DLD1 (cell line): ENCODE data around the gene PADI3.

Source experiments
- in situ Hi-C: cut with HindIII; loops from 2 replicates; pipeline ENCODE4 v1.10.0; 2017; ENCODE audit warnings: low sequenced_read_pairs

PADI3 gene

DNA sequence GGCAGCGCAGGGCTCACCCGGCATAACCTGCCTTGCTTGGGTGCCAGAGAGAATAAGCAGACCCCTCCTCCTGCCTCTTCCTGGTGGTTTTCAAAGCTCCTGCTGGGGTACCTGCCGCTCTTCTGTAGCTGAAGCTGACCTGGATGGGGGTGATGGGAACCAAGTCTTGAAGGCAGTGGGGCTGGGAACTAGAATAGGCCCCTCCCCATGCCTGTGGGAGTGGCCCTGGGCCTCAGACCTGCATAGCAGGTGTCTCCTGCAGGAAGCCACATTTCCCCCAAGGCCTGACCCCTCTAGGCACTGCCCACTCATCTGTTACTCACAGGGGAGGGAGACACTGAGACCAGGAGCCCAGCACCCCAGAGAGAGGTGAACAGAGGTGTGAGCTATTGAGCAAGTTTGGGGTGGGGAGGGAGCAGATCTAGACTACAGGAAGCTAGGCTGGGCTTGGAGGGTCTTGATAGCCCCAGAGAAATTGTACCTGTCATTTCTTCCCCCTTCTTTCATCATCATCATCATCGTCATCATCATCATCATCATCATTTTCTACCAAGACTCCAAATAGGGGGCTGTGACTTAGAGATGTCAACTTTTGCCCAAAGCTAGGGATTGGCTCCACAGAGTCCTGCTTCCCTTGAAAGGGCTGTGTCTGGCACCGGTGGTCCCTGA is 33.9 kb upstream of the PADI3 start:
- in situ Hi-C loops, result no loop called here

DNA sequence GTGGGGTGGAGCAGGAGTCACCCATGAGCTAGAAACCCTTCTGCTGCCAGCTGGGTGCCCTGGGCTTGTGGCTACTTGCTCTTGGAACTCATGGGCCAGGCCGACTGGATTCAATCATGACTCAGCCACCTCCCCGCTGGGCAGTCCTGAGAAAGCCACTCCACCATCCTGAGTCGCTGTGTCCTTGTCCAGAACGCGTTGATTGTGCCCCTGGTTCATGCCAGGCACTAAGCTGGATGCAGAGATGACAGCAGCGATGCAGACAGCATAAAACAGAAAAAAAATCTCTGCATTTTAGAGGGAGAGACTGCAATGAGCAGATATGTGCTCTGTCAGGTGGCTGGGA is 33.4 kb upstream of the PADI3 start:
- in situ Hi-C loops, result no loop called here

DNA sequence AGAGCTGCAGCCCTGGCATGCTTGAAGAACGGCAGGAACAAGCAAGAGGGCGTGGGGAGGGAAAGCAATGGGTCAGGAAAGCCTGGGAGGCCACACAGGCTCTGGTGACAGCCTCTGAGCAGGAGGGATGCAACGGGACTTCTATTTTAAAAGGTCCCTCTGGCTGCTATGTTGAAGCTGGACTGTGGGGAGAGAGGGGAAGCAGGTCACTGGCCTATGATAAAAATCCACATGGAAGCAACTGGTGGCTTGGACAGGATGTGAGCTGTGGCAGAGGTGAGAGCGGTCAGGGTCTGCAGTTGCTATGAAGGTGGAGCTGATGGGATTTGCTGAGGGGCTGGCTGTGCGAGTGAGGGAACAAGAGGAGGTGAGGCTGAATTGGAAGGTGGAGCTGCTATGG is 32.8 kb upstream of the PADI3 start:
- in situ Hi-C loops, result no loop called here

DNA sequence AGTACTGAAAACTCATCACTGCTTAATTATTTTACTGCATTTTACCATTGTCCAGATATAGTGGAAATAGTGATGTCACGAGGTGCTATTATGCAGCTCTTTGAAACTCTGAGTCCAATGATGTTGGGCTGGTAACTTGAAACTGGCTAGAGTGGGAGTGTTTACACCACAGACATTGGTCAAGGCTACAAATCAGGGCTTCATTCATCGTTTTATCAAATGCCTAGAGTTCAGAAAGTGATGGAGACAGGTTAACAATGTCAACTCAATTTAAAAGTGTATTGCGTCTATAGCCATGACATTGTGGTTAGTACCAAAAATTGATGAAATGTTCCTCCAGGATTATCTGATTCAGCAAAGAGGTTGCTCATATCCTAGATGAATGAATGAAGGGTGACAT is 31.3 kb upstream of the PADI3 start:
- in situ Hi-C loops, result no loop called here

DNA sequence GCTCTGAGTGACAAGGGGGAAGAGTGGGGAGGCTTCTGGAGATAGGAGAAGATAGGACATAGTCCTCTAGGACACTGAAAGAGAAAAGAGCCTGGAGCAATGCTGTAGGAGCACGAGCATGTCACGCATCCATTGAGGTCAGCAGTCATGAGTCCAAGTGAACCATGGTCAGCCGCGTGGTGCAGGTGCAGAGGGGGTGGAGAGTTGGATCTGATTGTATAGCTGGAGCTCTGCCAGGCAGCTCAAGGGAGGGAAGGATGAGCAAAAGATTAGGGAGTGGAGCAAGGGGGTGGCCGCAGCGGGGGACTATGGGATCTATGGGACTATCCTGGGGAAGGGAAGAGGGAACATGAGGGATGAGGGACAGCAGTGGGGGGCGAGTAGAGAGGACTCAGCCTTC is 30.0 kb upstream of the PADI3 start:
- in situ Hi-C loops, result no loop called here

DNA sequence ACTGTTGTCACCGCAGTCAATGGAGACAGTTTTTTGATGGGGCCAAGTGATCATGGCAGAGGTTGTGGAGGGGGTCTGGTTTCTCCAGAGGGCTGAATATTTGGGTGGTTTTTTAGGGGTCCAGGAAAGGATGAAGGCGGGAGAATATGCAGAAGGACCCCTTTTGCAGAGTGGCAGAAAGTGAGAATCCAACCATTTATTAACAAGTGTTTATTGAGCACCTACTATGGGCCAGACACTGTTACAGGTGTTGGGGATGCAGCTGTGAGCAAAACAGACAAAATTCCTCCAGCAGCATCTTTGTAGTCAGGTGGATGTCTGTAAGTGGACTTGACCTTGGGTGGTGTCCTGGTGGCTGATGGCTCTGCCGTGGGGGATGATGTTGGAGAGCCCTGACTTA is 28.6 kb upstream of the PADI3 start:
- in situ Hi-C loops, result no loop called here

DNA sequence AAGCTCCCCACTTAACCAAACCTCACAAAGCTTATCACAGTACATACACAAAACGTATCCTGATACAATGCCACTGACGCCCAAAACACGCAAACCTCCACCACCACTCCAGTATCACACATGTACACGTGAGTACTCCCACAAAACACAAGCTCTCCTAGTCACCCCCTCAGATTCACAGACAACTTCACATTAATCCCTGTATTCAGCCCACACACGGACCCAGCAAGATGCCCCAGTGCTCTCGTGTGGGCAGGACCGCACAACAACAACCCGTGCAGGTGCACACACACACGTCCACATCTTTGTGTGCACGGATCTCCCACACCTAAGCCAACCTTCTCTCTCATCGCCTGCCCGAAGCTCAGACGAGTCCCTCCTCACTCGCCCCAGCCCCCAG is 26.3 kb upstream of the PADI3 start:
- in situ Hi-C loops, result no loop called here

DNA sequence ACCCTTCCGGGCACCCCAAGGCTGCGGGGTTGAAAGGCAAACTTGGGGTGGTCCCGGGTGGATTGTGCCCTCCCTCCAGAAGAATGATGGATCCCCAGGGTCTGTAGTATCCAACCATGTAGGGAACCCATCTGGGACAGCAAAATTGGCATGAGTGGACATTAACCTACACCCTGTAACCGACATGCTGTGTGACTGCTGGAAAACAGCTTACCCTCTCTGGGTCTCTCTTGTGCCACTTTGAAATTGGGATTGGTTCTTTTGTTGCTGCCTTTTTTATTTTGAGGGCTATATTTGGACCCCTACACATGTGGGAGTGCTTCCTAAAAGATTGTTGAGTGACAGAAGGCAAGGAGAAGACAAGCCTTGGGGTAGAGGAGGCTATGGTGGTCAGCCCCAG is 24.5 kb upstream of the PADI3 start:
- in situ Hi-C loops, result no loop called here

DNA sequence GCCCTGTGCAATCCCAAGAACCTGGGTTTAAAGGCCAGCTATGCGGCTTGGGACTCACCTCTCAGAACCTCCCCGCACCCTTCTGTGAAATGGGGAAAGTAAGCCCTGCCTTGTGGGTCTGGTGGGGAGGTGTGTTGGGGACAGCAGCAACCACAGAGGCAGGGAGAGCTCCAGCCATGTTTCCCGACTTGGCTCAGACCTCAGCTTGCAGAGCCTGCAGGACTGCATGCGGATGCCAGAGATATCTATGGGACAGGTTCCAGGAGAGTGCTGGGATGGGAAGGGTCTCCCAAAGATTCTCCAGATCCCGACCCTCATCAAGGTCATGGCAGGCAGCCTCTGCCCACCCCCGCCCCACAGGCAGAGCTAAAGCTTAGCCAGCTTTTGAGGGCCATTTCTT is 23.8 kb upstream of the PADI3 start:
- in situ Hi-C loops, result no loop called here

DNA sequence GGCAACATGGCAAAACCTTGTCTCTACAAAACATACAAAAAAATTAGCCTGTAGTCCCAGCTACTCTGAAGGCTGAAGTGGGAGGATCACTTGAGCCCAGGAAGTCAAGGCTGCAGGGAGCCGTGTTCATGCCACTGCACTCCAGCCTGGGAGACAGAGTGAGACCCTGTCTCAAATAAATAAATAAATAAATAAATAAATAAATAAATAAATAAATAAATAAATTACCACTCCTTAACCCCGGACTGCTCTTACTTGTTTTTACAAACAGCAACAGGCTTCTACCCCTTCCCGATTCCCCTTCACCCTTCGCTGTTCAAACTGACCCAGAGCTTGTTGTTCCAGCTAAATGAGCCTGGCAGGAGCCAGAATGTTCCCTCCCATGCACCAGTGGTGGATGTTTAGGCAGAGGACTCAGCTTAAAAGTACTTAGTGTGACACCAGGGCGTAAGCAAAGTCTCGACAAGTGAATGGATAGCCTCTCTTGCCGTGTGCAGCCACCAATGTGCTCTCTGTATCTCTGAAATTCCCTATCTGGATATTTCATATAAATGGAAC is 21.5 kb upstream of the PADI3 start:
- in situ Hi-C loops, result no loop called here

DNA sequence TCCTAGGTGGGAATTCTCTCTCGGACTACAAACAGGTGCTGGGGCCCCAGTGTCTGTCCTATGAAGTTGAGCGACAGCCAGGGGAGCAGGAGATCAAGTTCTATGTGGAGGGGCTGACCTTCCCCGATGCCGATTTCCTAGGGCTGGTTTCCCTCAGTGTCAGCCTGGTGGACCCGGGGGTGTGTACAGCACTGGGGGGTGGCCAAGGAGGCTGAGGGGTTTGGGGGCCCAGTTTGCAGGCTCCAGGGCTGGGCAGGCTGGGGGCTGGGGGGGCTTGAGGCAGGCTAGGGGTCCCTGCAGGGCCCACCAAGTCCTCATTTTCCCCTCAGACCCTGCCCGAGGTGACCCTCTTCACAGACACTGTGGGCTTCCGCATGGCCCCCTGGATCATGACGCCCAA is 20.3 kb upstream of the PADI3 start:
- in situ Hi-C loops, result no loop called here

DNA sequence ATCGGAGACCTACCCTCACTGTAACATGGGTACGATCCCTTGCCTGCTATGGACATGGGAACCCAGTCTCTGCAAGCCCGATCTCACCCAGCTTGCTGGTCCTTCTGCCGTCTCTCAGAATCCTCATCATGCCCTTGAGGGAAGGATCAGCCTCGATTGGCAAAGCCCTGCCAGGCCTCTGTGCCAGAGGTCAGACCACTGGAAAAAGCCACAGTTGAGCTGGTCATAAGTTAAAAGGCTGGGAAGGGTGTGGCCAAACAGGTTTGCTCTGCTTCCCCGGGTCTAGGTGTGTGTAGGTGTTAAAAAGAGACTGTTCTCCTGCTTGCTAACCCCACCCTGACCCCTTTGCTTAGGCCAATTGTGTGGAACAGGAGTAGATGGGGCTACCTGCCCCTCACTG is 19.5 kb upstream of the PADI3 start:
- in situ Hi-C loops, result no loop called here

DNA sequence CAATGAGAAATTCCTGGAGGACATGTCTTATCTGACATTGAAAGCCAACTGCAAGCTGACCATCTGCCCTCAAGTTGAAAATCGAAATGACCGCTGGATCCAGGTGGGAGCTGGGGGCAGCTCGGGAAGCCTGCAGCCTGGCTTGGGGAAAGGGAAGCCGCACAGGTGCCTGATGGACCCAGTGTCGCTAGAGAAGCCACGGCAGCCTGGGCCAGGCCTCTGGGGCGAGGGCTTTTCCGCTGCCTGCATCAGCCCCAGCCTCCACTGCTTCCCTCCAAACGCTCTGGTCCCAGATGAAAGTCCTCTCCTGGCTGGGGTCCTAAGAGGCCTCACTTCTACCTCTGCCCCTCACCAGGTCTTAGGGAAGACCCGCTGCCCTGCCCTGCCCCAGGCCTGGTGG is 18.8 kb upstream of the PADI3 start:
- in situ Hi-C loops, result no loop called here

DNA sequence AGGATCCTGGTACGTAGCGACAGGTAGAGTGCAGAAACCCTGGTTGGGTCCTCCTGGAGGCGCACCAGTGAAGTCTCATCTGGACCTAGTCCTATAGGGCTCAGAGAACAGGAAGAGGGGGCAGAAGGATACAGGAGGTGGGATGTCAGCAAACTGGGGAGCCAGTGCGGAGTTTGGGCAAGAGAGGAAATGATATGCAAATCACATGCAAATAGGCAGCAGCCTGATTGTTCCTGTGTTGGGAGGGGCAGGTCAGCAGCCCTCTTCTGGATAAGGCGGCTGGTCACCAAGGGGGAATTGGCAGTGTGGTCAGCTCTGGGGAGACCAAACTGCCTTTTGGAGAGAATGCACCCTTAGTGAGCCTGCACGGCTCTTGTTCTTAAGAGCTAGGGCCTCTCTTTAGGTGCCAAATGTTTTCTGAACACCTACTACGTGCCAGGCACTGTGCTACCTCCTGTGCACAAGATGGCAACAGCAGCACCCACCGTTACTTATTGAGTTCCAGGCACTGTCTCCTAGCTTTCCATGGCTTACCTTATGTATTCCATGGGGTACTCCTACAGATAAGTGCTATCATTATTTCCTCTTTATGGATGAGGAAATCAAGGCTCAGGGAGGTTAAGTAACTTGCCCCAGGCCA is 18.1 kb upstream of the PADI3 start:
- in situ Hi-C loops, result no loop called here

DNA sequence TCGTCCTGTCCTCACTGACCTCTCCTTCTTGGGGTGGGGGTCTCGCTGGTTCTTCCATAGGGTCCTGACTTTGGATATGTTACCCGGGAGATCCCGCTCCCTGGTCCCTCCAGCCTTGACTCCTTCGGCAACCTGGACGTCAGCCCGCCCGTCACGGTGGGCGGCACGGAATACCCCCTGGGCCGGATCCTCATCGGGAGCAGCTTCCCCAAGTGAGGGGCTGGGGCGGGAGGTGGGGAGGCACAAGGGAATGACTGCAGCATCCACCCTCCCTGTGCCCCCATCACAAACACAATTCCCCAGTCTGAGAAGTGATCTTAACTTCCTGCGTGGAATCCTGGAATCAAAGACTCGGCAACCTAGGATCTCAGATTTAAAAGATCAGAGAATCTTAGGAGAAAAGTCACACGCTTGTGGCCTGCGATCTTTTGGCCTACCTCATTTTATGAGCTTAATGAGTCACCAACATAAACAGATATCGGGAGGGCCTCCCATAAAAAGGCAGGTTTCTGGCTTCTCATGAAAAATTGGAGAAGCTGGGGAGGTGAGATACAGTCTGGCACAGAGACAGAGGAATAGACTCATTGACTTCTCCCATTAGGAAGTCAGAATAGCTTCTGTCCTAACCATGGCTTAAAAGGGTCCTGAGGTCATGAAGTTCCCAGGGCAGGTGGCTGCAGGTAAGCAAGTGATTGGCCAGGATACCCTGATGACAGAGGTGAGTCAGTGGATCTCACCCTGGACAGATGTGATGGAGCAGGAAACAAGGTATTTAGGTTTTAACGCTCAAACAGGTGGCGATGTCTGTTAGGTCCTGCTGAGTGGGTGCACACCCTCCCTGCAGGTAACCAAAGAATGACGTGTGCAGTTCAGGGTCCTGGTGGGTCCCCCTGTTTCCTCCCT is 15.9 kb upstream of the PADI3 start:
- in situ Hi-C loops, result no loop called here

DNA sequence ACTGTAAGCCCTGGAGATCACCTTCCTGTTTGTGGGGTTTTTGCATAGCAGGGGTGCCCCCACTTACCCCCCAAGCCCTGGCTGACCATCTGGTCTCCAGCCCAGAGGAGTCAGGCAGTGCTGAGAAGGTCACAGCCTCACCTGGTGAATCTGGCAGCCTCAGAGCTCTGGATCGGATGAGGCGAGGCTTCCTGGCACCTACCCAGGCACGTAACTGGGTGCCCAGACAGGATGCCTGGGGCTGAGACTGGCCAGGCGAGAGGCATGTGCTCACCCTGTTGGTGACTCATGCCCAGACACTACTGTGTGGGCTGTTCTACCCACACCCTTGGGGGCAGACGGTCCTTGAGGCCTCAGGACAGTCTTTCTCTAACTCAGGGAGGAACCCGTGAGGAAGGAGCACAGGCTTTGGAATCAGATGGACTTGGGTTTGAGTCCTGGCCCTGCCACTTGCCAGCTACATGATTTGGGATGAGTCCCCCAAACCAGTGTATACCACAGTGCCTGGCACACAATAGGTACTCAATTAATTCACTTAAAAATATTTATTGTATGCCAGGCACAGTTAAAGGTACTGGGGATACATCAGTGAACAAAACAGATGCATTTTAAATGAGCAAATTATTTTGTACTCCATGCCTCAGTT is 15.1 kb upstream of the PADI3 start:
- in situ Hi-C loops, result no loop called here

DNA sequence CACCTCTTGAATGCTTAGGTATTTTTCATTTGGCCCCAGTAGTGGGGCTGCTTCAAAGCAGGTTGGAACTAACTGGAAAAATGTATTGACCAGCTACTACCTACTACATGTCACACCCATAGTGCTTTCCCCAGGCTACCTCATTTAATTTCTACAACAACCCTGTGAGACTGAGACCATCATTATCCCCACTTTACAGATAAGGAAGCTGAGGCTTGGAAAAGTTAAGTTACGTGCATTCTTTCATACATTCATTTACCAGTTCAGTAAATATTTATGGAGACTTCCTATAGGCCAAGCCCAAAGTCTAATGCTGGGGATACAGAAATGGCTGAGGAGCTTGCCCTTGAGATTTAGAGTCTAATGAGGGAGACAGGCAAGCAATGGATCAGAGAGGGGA is 14.5 kb upstream of the PADI3 start:
- in situ Hi-C loops, result no loop called here

DNA sequence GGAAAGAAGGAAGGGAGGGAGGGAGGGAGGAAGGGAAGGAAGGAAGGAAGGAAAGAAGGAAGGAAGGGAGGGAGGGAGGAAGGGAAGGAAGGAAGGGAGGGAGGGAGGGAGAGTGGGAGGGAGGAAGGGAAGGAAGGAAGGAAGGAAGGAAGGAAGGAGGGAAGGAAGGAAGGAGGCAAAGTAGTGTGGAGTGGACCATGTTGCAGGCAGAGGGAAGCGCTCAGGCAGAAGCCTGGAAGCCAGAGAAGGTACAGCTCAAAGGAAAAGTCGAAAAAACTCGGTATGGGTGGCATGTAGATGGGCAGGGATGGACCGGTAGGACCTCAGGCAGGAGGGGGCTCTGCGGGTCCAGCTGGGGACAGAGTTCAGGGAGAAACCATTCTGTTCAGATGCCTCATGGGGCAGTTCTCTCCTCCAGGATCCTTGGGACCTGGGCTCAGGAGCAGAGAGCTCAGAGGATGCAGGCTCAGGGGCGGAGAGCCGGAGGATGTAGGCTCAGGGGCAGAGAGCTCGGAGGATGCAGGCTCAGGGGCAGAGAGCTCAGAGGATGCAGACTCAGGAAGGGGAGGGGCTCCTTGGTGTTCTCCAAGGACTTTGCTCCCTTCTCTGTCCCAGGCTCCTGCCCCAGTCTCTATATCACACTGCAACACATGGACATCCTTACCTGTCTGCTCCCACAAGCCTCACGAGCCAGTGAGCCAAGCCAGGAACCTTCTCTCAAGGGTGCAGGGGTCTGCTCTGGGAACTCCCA is 13.6 kb upstream of the PADI3 start:
- in situ Hi-C loops, result no loop called here

DNA sequence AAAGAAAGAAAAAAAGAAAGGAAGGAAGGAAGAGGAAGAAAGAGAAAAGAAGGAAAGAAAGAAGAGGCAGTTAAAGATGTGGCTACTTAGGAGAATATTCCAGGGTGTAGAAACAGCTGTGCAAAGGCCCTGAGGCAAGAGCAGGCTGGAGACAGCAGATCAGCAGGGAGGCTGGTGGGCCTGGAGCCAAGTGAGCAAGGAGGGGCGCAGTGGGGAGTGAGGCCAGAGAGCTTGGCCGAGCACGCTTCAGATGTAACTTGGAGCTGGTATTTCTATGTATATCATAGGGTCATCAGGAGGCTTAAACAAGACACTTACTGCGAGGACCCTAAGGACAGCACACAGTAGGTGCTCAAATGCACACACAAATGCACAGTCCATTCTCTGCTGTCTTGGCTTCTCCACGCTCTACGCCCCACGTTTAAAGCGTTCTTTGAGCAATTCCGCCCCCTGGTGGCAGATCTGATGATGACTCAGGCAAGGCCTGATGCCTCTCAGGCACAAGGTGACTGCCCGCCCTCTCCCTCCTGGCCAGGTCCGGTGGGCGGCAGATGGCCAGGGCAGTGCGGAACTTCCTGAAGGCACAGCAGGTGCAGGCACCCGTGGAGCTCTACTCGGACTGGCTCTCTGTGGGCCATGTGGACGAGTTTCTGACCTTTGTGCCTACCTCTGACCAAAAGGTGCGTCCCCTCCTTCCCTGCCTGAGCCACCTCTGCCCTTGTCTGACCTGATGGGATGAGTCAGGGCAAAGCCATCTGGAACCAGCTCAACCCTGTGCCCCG is 11.9 kb upstream of the PADI3 start:
- in situ Hi-C loops, result no loop called here

DNA sequence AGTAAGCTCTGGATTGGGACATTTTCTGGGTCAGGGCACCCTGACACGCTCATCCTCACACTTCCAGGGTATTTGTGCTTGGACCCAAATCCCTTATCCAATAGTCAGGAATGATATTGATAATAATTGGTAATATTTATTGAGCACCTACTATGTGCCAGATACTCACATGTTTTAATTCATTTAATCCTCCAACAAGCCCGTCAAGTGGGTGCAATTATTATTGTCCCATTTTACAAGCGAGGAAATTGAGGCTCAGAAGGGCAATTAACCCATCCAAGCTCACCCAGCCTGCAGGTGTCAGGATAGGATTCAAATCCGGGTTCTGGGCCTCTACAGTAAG is 11.4 kb upstream of the PADI3 start:
- in situ Hi-C loops, result no loop called here
